SJSA1 (cell line): ENCODE data around the gene ADPRHL1. TPM values are rescaled to one million over a fixed set of nuclear protein-coding genes. Genes with fewer than 3 reads are reported as not detected.
A peak's percentile ranks its signal among the peaks of the same experiment; 100 is the strongest.

Experiments used
- DNase-seq, 2 experiments: peaks; one replicate each; pipeline ENCODE4 v3.0.0-alpha.2; 2015 to 2020; ENCODE audit warnings: low spot score in 2 of 2, low read depth in 1 of 2
- H3K27ac ChIP-seq: fragments of 250-450 bp; sonication (Bioruptor Pico); 2 replicates; pipeline ENCODE4 v1.5.1; 2020; ENCODE audit warnings: mild to moderate bottlenecking, moderate library complexity
- H3K27me3 ChIP-seq: fragments of 250-450 bp; sonication (Bioruptor Pico); replicated peaks from 2 replicates; pipeline ENCODE4 v1.5.1; 2020; ENCODE audit warnings: mild to moderate bottlenecking, moderate library complexity
- H3K36me3 ChIP-seq: fragments of 250-450 bp; sonication (Bioruptor Pico); 2 replicates; pipeline ENCODE4 v1.5.1; 2020; ENCODE audit warnings: mild to moderate bottlenecking
- H3K4me1 ChIP-seq: fragments of 250-450 bp; sonication (Bioruptor Pico); replicated peaks from 2 replicates; pipeline ENCODE4 v1.6.1; 2021; ENCODE audit warnings: mild to moderate bottlenecking
- H3K4me3 ChIP-seq: fragments of 250-450 bp; sonication (Bioruptor Pico); 2 replicates; pipeline ENCODE4 v1.5.1; 2020; ENCODE audit warnings: mild to moderate bottlenecking
- H3K9me3 ChIP-seq: fragments of 250-450 bp; sonication (Bioruptor Pico); replicated peaks from 2 replicates; pipeline ENCODE4 v1.5.1; 2020; ENCODE audit warnings: mild to moderate bottlenecking
- total RNA-seq: library from RNA; depleted of rRNA; stranded (reverse); fragments of >200 nt; shearing (Covaris generic); gene quantifications from 2 replicates; pipeline ENCODE4 v1.2.3, GENCODE V29; 2014

ADPRHL1 gene
- total RNA-seq, 1 experiment from 2014 or later = 10.5 TPM

DNA sequence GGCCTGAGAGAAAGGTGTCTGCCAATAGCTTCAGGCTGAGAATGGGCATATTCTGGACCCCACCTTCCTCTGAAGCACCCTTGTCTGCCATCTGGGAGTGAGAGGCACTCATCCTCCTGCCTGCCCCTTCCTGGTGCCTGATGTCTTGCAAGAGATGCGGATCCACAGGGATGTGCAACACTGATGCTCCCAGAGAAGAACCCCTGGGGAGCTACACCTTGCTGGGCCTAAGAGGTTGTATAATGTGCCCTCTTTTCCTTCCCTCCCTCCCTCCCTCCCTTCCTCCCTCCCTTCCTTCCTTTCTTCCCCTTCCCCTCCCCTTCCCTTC lies 34.6 kb downstream of the ADPRHL1 start:
- Histone ChIP-seq H3K4me3 (no peak overlapping the region), H3K9me3 (no peaks in the 10 kb centered on the region), H3K27ac (no peak overlapping the region), H3K4me1 (peaks cover 22% of the 10 kb centered on the region), H3K27me3 (no peaks in the 10 kb centered on the region), H3K36me3 (no peaks in the 10 kb centered on the region)
- no peak for DNase-seq

DNA sequence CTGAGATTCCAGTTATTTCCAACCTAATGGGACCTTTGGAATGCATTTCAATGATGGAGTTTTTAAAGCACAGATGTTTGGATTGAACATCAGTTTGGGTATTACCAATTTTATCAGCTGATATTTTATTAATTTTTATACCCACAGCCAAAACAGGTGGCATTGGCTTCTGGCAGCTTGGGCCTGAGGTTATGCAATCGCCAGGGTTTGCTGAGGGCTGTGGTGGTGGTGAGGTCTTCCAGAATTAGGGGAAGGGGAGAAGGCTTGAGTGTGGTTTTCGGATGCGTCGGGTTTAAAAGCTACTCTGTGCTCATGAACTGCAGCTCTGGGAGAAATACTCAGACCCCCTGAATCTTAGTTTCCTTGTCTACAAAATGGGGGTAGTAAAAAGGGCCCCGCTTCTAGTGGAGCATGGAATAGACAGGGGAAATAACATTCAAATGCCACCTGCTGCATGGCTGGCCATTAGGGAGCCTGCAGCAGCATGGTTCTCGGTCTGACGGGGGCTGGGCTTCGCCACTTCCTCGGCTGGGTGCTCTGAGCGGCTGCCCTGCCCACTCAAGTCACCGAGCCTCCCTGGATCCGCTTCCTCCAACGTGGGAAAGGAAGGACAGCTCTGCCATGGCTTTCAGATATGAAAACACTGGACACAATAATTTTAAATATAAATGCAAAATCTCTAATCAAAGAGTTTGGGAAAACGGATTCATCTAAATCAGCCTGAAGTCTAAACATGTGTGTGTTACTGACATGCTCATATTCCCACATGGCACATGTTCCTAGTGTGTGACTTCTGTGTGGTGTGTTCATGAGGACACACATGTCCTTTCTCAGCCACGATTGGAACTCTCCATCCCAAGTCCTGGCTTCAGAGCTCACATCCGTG lies 35.2 kb downstream of the ADPRHL1 start:
- H3K4me1 ChIP-seq = peaks cover 28% of the 10 kb centered on the region
- no peaks in the 10 kb centered on the region for H3K27me3 ChIP-seq
- no peak overlapping the region for H3K27ac ChIP-seq
- no peak overlapping the region for H3K4me3 ChIP-seq
- H3K36me3 ChIP-seq = no peaks in the 10 kb centered on the region
- DNase-seq = no peak
- H3K9me3 ChIP-seq = no peaks in the 10 kb centered on the region

DNA sequence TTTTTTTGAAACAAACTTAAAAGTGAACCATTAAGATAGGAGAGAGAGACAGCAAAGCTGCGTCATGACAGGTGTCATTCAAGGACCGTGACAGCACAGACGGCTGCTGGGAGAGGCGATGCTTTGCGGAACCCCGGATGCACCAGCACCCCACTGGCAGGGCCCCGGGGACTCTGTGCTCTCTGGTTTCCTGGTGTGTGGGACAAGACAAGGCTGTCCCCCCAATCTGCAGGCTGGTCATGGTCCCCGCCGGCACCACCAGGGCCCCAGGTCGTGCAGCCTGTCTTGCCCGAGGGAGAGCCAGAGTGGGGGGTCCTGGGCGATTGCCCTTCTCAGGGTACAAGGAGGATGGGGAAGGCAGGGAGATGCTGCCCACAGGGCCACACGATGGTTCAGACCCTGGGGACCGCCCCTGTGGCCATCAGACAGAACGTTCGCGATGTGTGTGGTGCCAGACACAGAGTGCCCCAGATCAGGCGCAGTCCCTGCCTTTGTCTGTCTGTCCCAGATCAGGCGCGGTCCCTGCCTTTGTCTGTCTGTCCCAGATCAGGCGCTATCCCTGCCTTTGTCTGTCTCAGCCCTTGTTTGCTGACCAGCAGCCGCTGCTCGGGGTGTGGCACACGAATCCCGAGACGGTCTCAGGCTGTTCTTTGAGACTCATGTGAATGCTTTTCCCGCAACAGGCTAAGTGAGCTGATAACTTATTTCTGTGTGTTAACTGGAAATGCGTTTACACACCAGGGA lies 36.1 kb downstream of the ADPRHL1 start:
- no peak overlapping the region for H3K27ac ChIP-seq
- peaks cover 32% of the 10 kb centered on the region for H3K4me1 ChIP-seq
- no peaks in the 10 kb centered on the region for H3K9me3 ChIP-seq
- DNase-seq = no peak
- H3K27me3 ChIP-seq = no peaks in the 10 kb centered on the region
- no peak overlapping the region for H3K4me3 ChIP-seq
- no peaks in the 10 kb centered on the region for H3K36me3 ChIP-seq

DNA sequence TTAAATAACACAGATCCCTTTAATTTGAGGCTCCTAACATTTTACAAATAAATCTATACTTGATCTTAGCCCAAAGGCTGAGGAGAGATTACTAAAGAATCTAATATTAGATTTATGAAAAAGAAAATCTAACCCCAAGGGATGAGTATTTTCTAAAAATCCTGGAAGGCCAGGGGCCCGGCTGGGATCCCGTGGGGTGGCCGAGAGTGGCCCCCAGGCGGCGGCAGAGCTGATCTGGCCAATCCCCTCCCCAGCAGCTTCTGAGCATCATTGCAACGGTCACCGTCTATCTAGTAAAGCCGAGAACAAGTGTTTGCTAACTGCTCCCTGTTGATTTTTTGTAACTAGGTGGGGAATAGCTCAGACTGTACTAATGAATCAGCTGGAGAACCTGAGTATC lies 37.5 kb downstream of the ADPRHL1 start:
- Histone ChIP-seq H3K27me3 (no peaks in the 10 kb centered on the region), H3K27ac (no peak overlapping the region), H3K36me3 (no peaks in the 10 kb centered on the region), H3K4me1 (peaks cover 38% of the 10 kb centered on the region), H3K4me3 (no peak overlapping the region), H3K9me3 (no peaks in the 10 kb centered on the region)
- DNase-seq = no peak

DNA sequence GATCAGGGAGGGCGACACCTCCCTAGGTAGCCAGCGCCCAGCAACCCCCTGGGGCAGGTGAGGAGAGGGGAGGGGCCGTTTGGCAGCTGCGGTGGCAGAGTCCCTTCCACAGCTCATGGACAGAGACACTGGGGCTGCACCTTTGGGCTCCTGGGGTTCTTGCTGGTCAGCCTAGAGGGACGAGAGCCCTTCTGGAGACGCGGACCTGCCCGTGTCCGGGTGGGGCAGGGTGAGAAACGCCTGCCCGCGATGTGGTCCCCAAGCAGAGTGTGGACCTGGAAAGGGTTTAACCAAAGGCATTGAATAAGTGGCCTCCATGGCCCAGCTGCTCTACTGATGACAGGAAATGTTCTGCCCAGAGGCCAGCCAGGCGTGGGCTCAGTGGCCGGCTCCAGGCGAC lies 38.3 kb downstream of the ADPRHL1 start:
- H3K4me3 ChIP-seq = no peak overlapping the region
- no peaks in the 10 kb centered on the region for H3K27me3 ChIP-seq
- DNase-seq = no peak
- H3K9me3 ChIP-seq = no peaks in the 10 kb centered on the region
- no peak overlapping the region for H3K27ac ChIP-seq
- no peaks in the 10 kb centered on the region for H3K36me3 ChIP-seq
- peaks cover 46% of the 10 kb centered on the region for H3K4me1 ChIP-seq

DNA sequence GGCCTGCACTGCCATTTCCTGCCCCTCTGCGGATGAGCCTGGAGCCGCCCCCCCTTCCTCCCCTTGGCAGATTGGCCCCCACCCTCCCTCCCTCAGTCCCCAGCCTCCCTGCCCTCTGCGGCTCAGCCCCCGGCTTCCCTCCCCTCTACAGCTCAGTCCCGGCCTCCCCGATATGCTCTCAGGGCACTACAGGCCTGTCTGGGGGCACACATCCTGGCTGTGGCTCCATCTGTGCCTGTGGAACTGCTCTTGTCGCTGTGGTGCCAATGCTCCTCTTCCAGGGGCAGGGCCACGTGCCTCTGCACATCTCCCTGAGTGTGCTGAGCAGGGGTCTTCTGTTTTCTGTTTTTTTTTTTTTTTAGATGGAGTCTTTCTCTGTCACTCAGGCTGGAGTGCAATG lies 39.0 kb downstream of the ADPRHL1 start:
- no peak overlapping the region for H3K4me3 ChIP-seq
- H3K4me1 ChIP-seq = peaks cover 53% of the 10 kb centered on the region
- 0 out of 2 replicates have a peak, but pooled peaks cover 1% of the 10 kb centered on the region for H3K36me3 ChIP-seq
- H3K27ac ChIP-seq = peak overlapping the region; percentile 86
- H3K9me3 ChIP-seq = no peaks in the 10 kb centered on the region
- no peak for DNase-seq
- no peaks in the 10 kb centered on the region for H3K27me3 ChIP-seq

DNA sequence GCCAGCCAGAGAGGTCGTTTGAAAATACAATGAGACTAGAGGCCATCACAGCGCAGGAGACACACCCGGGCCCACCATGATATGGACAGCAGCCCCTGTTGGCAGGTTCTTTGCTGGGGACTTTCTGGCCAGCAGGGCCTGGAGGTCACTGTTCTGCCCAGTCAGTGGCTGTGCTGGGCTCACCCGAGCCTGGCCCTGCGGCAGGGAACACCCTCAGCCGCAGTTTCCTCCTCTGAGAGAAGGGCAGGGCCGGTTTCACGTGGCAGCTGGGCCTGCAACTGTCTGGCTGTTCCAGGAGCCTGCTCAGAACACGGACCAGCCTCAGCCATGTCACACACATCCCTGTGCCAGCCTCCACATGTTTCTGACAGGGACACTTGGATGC lies 39.4 kb downstream of the ADPRHL1 start:
- Histone ChIP-seq H3K4me3 (no peak overlapping the region), H3K27ac (peak overlapping the region; percentile 86), H3K36me3 (0 out of 2 replicates have a peak, but pooled peaks cover 6% of the 10 kb centered on the region), H3K9me3 (no peaks in the 10 kb centered on the region), H3K4me1 (peaks cover 57% of the 10 kb centered on the region), H3K27me3 (no peaks in the 10 kb centered on the region)
- DNase-seq = peak in 1 of 2 experiments; percentile 85

DNA sequence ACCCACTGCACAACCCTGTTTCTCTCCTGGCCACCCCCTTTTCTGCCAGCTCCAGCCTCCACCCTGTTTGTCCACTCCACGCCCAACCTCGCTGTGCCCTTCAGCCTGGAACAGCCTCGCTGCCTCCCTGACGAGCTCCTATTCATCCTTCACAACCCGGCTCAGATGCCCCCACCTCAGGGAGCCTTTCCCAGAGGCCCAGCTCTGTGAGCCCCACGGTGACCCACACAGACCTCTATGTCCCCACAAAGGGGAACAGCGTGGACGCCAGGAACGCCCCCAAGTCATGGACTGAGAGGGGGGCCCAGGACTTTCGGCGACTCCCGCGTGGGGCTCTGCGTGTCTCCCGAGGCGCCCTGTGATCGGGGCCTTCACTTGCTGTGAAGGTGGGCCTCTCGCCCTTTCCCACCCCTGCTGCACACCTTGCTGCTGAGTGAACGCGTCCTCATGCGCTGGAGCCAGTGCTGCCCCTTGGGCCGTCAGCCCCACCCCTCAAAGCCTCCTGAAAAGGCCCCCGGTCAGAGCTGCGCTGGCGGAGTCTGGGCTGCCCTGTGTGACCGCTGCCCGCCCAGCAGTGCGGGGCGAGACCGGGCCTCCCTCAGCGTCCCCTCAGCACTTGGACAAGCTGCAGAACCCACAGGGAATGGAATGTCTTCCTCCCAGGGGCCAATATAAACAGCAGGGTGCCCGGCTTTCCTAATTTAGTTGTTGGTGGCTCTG lies 40.0 kb downstream of the ADPRHL1 start:
- Histone ChIP-seq H3K9me3 (no peaks in the 10 kb centered on the region), H3K4me3 (no peak overlapping the region), H3K4me1 (peaks cover 59% of the 10 kb centered on the region), H3K27ac (peak overlapping the region; percentile 86), H3K36me3 (0 out of 2 replicates have a peak, but pooled peaks cover 7% of the 10 kb centered on the region), H3K27me3 (no peaks in the 10 kb centered on the region)
- DNase-seq = peak in 1 of 2 experiments; percentile 83

DNA sequence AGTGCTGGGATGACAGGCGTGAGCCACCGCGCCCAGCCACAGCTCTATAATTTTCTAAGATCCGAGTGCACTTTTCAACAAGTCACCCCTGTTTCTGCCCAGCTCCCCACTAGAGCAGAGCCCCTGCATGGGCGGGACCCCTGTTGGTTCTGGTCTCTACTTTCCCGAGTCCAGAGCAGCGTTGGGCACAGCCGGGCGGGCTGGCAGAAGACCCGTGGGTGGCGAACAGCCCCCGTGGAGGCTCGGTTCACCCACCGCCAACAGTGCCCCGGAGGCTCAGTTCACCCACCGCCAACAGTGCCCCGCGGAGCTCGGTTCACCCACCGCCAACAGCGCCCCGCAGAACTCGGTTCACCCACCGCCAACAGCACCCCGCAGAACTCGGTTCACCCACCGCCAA lies 40.8 kb downstream of the ADPRHL1 start:
- Histone ChIP-seq H3K4me3 (no peak overlapping the region), H3K9me3 (no peaks in the 10 kb centered on the region), H3K27ac (peak overlapping the region; percentile 100; the same call in 1 of the 2 replicates), H3K4me1 (peaks cover 59% of the 10 kb centered on the region), H3K27me3 (no peaks in the 10 kb centered on the region), H3K36me3 (peaks cover 15% of the 10 kb centered on the region)
- no peak for DNase-seq

DNA sequence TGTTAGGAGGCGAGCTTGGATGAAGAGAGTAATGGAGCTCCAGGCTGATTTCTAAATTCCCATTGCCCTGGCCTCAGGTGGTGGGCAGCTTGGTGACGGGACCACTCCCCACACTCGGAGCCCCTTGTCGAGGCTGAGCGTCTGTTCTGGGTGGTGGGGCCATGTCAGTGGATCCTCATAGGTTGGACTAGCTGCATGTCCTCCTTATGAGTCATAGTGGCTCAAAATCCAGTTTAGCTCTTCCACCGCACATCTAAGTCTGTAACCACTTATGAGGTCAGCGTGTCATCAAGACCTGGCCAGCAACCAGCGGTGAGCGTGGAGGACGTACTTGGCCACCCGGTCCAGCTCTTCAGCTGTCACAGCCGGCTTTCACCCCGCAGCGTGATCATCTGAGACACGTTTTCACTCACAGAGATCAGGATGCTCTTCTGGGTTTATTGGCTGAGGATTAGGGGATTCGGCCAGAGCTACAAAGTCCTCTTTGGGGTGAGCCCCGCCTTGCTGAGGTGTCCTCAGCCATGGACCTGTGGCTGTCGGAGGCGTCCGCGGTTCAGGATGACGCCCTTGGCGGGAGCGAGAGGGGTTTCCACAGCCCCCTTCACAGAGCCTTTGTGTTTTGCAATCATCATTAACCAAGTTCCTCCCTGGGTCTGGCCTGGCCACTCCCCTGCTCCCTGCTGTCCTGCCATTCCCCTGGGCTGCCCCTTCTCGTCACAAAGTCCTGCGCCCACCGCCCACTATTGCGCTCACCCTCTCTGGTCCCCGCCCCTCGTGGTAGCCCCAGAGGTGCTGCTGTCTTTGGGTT lies 41.9 kb downstream of the ADPRHL1 start:
- Histone ChIP-seq H3K9me3 (no peaks in the 10 kb centered on the region), H3K4me3 (peak overlapping the region; percentile 36), H3K36me3 (peaks cover 26% of the 10 kb centered on the region)

DNA sequence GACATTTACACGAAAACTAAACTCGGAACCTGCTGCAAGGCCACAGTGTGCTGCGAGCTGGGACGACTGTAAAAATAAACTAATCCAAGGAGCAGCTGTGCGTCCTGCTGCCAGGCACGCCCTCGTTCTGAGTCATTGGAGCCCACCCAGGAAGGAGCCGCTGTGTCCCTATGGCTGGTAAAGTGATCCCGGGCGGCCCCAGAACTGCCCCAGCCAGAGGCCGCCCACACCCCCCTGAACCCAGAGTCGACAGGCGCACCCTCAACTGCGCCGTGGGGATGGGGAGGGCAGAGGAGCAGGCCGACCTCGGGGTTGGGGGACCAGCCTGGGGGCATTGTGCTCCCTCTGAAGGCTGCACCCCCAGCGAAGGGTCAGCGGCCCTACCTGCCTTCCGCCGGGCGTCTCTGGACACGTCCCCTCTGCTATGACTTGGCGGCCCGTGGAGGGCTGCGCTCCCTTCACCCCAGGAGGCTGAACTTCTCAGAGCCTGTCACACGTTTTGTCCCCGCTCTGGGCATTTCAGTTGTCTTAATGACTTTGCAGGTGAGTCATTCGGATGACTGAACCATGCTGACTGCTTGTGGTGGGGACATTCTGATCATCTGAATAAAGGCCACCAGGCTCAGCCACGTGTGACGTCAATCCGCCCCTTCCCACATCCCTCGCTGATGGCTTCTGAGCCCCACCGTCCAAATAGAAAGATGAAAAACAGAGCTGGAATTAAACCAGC lies 42.7 kb downstream of the ADPRHL1 start:
- H3K4me3 ChIP-seq = peak overlapping the region; percentile 36
- peaks cover 33% of the 10 kb centered on the region for H3K36me3 ChIP-seq
- H3K27me3 ChIP-seq = no peaks in the 10 kb centered on the region
- H3K27ac ChIP-seq = peak overlapping the region; percentile 100
- DNase-seq = peak; percentile 95 to 97
- H3K4me1 ChIP-seq = peaks cover 59% of the 10 kb centered on the region
- no peaks in the 10 kb centered on the region for H3K9me3 ChIP-seq

More for the DNA sequence above, 41.9 kb downstream of the ADPRHL1 start:
- DNase-seq = peak; percentile 91 to 94
- no peaks in the 10 kb centered on the region for H3K27me3 ChIP-seq
- H3K4me1 ChIP-seq = peaks cover 59% of the 10 kb centered on the region
- peak overlapping the region; percentile 100 for H3K27ac ChIP-seq

DNA sequence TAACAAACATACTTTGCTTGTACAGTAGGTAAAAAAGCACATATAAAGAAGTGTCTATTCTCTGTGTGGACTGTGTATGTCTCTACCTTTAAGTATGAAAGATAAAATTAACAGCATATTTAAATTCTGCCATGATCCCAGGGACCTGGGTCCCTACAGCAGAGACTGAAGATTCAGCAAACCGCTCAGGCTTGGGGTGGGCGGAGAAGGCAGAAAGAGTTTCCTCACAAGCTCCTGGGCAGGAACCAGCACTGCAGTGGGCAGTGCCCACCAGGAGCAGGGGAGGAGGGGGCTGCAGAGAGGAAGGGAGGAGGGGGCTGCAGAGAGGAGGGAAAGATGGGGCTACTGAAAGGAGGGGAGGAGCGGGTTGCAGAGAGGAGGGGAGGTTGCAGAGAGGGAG lies 44.7 kb downstream of the ADPRHL1 start:
- H3K9me3 ChIP-seq = no peaks in the 10 kb centered on the region
- no peaks in the 10 kb centered on the region for H3K27me3 ChIP-seq
- no peak overlapping the region for H3K27ac ChIP-seq
- peaks cover 37% of the 10 kb centered on the region for H3K36me3 ChIP-seq
- DNase-seq = peak in 1 of 2 experiments; percentile 30
- peaks cover 45% of the 10 kb centered on the region for H3K4me1 ChIP-seq
- no peak overlapping the region for H3K4me3 ChIP-seq
